ENCODE results near the gene CDH5. TPM values are rescaled to one million over a fixed set of nuclear protein-coding genes. Genes with fewer than 3 reads are reported as not detected.
A peak's percentile ranks its signal among the peaks of the same experiment; 100 is the strongest.

Gene CDH5
- total and polyA plus RNA-seq, 2 of the 13 experiments (the other 11 are each of a cell fraction or from before 2014, with no cell fraction given), result 0.71 to 1.1 TPM

DNA sequence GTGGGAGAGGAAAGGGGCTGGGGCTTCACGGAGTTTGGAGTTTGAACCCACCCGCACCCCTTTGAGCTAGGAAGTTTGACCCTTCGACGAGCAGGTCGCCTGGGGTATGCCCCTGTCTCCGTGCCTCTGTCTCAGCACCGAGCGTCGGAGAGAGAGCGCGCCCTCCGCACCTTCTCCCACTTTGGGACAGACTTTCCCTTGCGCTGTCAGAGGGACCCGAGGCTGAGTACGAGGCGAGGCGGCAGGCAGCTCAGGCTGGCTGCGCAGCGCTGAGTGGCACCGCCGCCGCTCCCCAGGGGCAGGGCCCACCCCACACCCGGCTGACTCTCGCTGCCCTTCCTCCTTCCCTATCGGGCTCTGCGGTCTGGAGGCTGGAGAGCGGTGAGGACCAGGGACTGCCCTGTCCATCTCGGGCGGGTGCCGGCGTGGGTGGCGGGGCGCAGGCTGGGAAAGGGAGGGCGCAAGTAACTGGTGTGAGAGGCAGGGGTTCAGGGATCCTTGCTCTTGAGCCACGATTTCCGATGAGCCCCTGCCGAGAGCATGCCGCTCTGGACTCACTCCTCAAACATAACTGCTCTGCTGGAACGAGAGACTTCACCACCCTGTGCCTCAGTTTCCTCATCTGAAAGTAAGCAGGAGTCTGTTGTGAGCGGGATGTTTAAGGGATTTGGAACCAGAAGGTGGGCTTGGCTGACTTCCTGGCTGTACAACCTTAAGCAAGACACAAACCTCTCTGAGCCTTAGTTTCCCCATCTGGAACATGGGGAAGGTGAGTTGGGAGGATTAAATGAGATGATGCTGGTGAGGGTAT is 61.6 kb downstream of the CDH5 start:
- H4K20me1 ChIP-seq (ENCODE audit: insufficient read depth, low read length), result no peaks in the 10 kb centered on the region
- H3K4me2 ChIP-seq (ENCODE audit: low read depth, low read length), result peak overlapping the region; percentile 85
- H3K9ac ChIP-seq (ENCODE audit: insufficient read depth, low read depth, low read length), result peak overlapping the region; percentile 45; the same call in 1 of the 2 replicates
- 27% methylated on average over 24 of the region's 40 CpGs for WGBS (ENCODE audit: low lambda C conversion rate)
- no TSS peak for BruUV-seq (replicated peaks)
- ATAC-seq (peak; percentile 66), DNase-seq (ENCODE audit: low spot score) (no peak), FAIRE-seq (no peak)
- no peak overlapping the region for H2AFZ ChIP-seq (ENCODE audit: low read length)
- H3K4me1 ChIP-seq (ENCODE audit: insufficient read depth, low read length), result peaks cover 50% of the 10 kb centered on the region
- H3K27me3 ChIP-seq (ENCODE audit: control insufficient read depth in 1 of 2, insufficient read depth in 2 of 2, low read length in 2 of 2), result peaks cover 15 to 58% of the 10 kb centered on the region in 2 experiments
- in situ Hi-C loops (cut with HindIII; ENCODE audit: extremely low pct_ligation_motif_present, low pct_unique_long_range_greater_than_20kb), result no loop called here
- H3K79me2 ChIP-seq (ENCODE audit: insufficient read depth, low read length), result no peaks in the 10 kb centered on the region
- no peak overlapping the region for H3K27ac ChIP-seq (ENCODE audit: extremely low read length, insufficient read depth, low read length)
- H3K4me3 ChIP-seq (replicated peaks in 1 of 3; ENCODE audit: insufficient read depth in 1 of 3, low read depth in 2 of 3, low read length in 3 of 3), result peak overlapping the region; percentile 34 to 71 (median 36)
- intact Hi-C loops (cut with micrococcal nuclease; ENCODE audit: unreplicated experiment), result no loop called here
- H3K9me3 ChIP-seq (ENCODE audit: low read length), result no peaks in the 10 kb centered on the region
- ChIA-PET POLR2A (no interaction called here), CTCF (ENCODE audit: low intra/inter-chr PET ratio, low total read pairs) (no interaction called here)
- H3K36me3 ChIP-seq (replicated peaks in 1 of 2; ENCODE audit: control insufficient read depth in 1 of 2, insufficient read depth in 2 of 2, low read length in 2 of 2), result no peaks in the 10 kb centered on the region
- no peak for TF ChIP-seq NR2F6 (IDR thresholded peaks at IDR 0.05)
- peak; percentile 35; the same call in 1 of the 2 replicates for TF ChIP-seq NR2F6 (CRISPR knock-in tag; IDR thresholded peaks at IDR 0.05)
- TF ChIP-seq, protein P1, sequence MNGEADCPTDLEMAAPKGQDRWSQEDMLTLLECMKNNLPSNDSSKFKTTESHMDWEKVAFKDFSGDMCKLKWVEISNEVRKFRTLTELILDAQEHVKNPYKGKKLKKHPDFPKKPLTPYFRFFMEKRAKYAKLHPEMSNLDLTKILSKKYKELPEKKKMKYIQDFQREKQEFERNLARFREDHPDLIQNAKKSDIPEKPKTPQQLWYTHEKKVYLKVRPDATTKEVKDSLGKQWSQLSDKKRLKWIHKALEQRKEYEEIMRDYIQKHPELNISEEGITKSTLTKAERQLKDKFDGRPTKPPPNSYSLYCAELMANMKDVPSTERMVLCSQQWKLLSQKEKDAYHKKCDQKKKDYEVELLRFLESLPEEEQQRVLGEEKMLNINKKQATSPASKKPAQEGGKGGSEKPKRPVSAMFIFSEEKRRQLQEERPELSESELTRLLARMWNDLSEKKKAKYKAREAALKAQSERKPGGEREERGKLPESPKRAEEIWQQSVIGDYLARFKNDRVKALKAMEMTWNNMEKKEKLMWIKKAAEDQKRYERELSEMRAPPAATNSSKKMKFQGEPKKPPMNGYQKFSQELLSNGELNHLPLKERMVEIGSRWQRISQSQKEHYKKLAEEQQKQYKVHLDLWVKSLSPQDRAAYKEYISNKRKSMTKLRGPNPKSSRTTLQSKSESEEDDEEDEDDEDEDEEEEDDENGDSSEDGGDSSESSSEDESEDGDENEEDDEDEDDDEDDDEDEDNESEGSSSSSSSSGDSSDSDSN (CRISPR knock-in tag; IDR thresholded peaks at IDR 0.05), result peak; percentile 81
- TF ChIP-seq ZNF33B (CRISPR knock-in tag; IDR thresholded peaks at IDR 0.05), result 0 out of 2 replicates have a peak, but pooled peaks have one; percentile 32
- TF ChIP-seq NFE2L1 (CRISPR knock-in tag; IDR thresholded peaks at IDR 0.05; ENCODE audit: borderline replicate concordance), result 0 out of 2 replicates have a peak, but pooled peaks have one; percentile 47
- TF ChIP-seq ZNF350 (CRISPR knock-in tag; IDR thresholded peaks at IDR 0.05; ENCODE audit: borderline replicate concordance, low read depth), result 0 out of 2 replicates have a peak, but pooled peaks have one; percentile 42
- peak; percentile 99 for TF ChIP-seq EZH2 (conservative IDR thresholded peaks at IDR 0.05; ENCODE audit: low read depth, low read length)
- 0 out of 2 replicates have a peak, but pooled peaks have one; percentile 62 for TF ChIP-seq ZNF136 (CRISPR knock-in tag; IDR thresholded peaks at IDR 0.05; ENCODE audit: low read depth)
- 0 out of 2 replicates have a peak, but pooled peaks have one; percentile 27 for TF ChIP-seq ZBTB7B (CRISPR knock-in tag; IDR thresholded peaks at IDR 0.05)
- TF ChIP-seq EED (CRISPR knock-in tag; IDR thresholded peaks at IDR 0.05), result peak; percentile 17; the same call in 1 of the 2 replicates
- TF ChIP-seq, protein P2, sequence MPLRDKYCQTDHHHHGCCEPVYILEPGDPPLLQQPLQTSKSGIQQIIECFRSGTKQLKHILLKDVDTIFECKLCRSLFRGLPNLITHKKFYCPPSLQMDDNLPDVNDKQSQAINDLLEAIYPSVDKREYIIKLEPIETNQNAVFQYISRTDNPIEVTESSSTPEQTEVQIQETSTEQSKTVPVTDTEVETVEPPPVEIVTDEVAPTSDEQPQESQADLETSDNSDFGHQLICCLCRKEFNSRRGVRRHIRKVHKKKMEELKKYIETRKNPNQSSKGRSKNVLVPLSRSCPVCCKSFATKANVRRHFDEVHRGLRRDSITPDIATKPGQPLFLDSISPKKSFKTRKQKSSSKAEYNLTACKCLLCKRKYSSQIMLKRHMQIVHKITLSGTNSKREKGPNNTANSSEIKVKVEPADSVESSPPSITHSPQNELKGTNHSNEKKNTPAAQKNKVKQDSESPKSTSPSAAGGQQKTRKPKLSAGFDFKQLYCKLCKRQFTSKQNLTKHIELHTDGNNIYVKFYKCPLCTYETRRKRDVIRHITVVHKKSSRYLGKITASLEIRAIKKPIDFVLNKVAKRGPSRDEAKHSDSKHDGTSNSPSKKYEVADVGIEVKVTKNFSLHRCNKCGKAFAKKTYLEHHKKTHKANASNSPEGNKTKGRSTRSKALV (CRISPR knock-in tag; IDR thresholded peaks at IDR 0.05), result 0 out of 2 replicates have a peak, but pooled peaks have one; percentile 77
- no peak for TF ChIP-seq SSRP1 (CRISPR knock-in tag; IDR thresholded peaks at IDR 0.05)
- TF ChIP-seq ZSCAN21 (CRISPR knock-in tag; IDR thresholded peaks at IDR 0.05; ENCODE audit: borderline replicate concordance), result no peak
- 0 out of 2 replicates have a peak, but pooled peaks have one; percentile 41 for TF ChIP-seq ZFP41 (CRISPR knock-in tag; IDR thresholded peaks at IDR 0.05; ENCODE audit: borderline replicate concordance)
- TF ChIP-seq HNRNPL (IDR thresholded peaks at IDR 0.05; ENCODE audit: low read depth, low read length), result 0 out of 2 replicates have a peak, but pooled peaks have one; percentile 43
- no peak for TF ChIP-seq KLF11 (CRISPR knock-in tag; IDR thresholded peaks at IDR 0.05)
- peak; percentile 40; the same call in 1 of the 2 replicates for TF ChIP-seq KDM2A (CRISPR knock-in tag; IDR thresholded peaks at IDR 0.05; ENCODE audit: borderline replicate concordance, low read depth)

Data from HepG2 (cell line).